CD14-positive monocyte (primary cell): ENCODE results near the gene CCND1. TPM values are rescaled to one million over a fixed set of nuclear protein-coding genes. Genes with fewer than 3 reads are reported as not detected.
A peak's percentile ranks its signal among the peaks of the same experiment; 100 is the strongest.

Experiments used
- DNase-seq, 3 donors: peaks; one replicate each; pipeline ENCODE4 v3.0.0-alpha.2; 2011 to 2022
- H2AFZ ChIP-seq: 2 replicates; pipeline ENCODE4 v1.6.0; 2012; ENCODE audit warnings: mild to moderate bottlenecking, low read depth, low read length, inconsistent platforms; ENCODE audit not compliant: insufficient read depth, poor library complexity, severe bottlenecking
- H3K27ac ChIP-seq, 2 donors: 1 replicate in 1 of 2; 2 replicates in 1 of 2; pipeline ENCODE4 v1.5.1; 2012 to 2013; ENCODE audit warnings: low read length in 2 of 2, control low read depth in 1 of 2, inconsistent platforms in 1 of 2, low read depth in 1 of 2, mild to moderate bottlenecking in 1 of 2
- H3K27me3 ChIP-seq, 2 donors: one replicate each; pipeline versions ENCODE4 v1.6.0 to v1.6.1; 2011 to 2013; ENCODE audit warnings: low read length in 2 of 2; ENCODE audit not compliant: control insufficient read depth in 2 of 2, insufficient read depth in 2 of 2
- H3K36me3 ChIP-seq, 2 donors: replicated peaks in 1 of 2; 1 replicate in 1 of 2; 2 replicates in 1 of 2; pipeline versions ENCODE4 v1.5.1 to v1.6.1; 2012 to 2013; ENCODE audit warnings: low read length in 2 of 2, control low read depth in 1 of 2, inconsistent platforms in 1 of 2, mild to moderate bottlenecking in 1 of 2; ENCODE audit not compliant: insufficient read depth in 2 of 2, control insufficient read depth in 1 of 2
- H3K4me1 ChIP-seq, 2 donors: 1 replicate in 1 of 2; 2 replicates in 1 of 2; pipeline versions ENCODE4 v1.5.1 to v1.6.1; 2012 to 2013; ENCODE audit warnings: low read length in 2 of 2, control low read depth in 1 of 2, inconsistent platforms in 1 of 2, mild to moderate bottlenecking in 1 of 2, moderate library complexity in 1 of 2; ENCODE audit not compliant: insufficient read depth in 2 of 2, control insufficient read depth in 1 of 2
- H3K4me2 ChIP-seq: replicated peaks from 2 replicates; pipeline ENCODE3; 2012; ENCODE audit warnings: low read length, moderate library complexity, mild to moderate bottlenecking; ENCODE audit not compliant: poor library complexity, severe bottlenecking; ENCODE audit errors: extremely low read depth
- H3K4me3 ChIP-seq, 3 experiments: fragments of 200-600 bp in 1 of 3; sonication (generic) in 1 of 3; replicated peaks in 1 of 3; 1 replicate in 2 of 3; 2 replicates in 1 of 3; pipeline ENCODE4 v1.5.1; 2011 to 2013; ENCODE audit warnings: low read length in 3 of 3, mild to moderate bottlenecking in 3 of 3, control low read depth in 2 of 3, low read depth in 2 of 3, inconsistent platforms in 1 of 3, moderate library complexity in 1 of 3
- H3K79me2 ChIP-seq: 2 replicates; pipeline ENCODE4 v1.6.0; 2012; ENCODE audit warnings: mild to moderate bottlenecking, control low read depth, inconsistent platforms, low read length, moderate library complexity; ENCODE audit not compliant: insufficient read depth
- H3K9ac ChIP-seq: 2 replicates; pipeline ENCODE4 v1.6.0; 2017; ENCODE audit warnings: low read length, mild to moderate bottlenecking; ENCODE audit not compliant: insufficient read depth, poor library complexity, severe bottlenecking
- H3K9me3 ChIP-seq, 2 donors: replicated peaks in 1 of 2; 1 replicate in 1 of 2; 2 replicates in 1 of 2; pipeline versions ENCODE4 v1.5.1 to v1.6.1; 2012 to 2013; ENCODE audit warnings: low read length in 2 of 2, control low read depth in 1 of 2; ENCODE audit not compliant: control insufficient read depth in 1 of 2, insufficient read depth in 1 of 2
- H4K20me1 ChIP-seq: 2 replicates; pipeline ENCODE4 v1.6.0; 2012; ENCODE audit warnings: mild to moderate bottlenecking, low read length, control low read depth, moderate library complexity; ENCODE audit not compliant: insufficient read depth
- H3K27ac Mint-ChIP-seq, 7 donors: one replicate each; pipeline ENCODE4 v1.8.0; 2020; ENCODE audit warnings: mild to moderate bottlenecking in 7 of 7, mixed read lengths in 7 of 7, moderate library complexity in 6 of 7, inconsistent platforms in 2 of 7
- H3K27me3 Mint-ChIP-seq, 3 donors: one replicate each; pipeline ENCODE4 v1.8.0; 2021 to 2022; ENCODE audit warnings: low read depth in 3 of 3, mild to moderate bottlenecking in 3 of 3, mixed read lengths in 3 of 3, moderate library complexity in 3 of 3, inconsistent platforms in 1 of 3
- H3K36me3 Mint-ChIP-seq, 2 donors: one replicate each; pipeline ENCODE4 v1.8.0; 2020; ENCODE audit warnings: mixed read lengths in 2 of 2, inconsistent platforms in 1 of 2, mild to moderate bottlenecking in 1 of 2
- H3K4me1 Mint-ChIP-seq: one replicate; pipeline ENCODE4 v1.8.0; 2020; ENCODE audit warnings: mild to moderate bottlenecking, mixed read lengths
- H3K4me3 Mint-ChIP-seq, 2 donors: one replicate each; pipeline ENCODE4 v1.8.0; 2020; ENCODE audit warnings: mild to moderate bottlenecking in 2 of 2, mixed read lengths in 2 of 2, moderate library complexity in 1 of 2
- H3K9me3 Mint-ChIP-seq, 7 donors: one replicate each; pipeline ENCODE4 v1.8.0; 2020 to 2022; ENCODE audit warnings: mixed read lengths in 7 of 7, mild to moderate bottlenecking in 6 of 7, moderate library complexity in 6 of 7, inconsistent platforms in 2 of 7
- WGBS: methylation state at CpG from one replicate; pipeline ENCODE4 v1.1.5; 2013; ENCODE audit warnings: missing lambda C conversion rate; ENCODE audit not compliant: insufficient coverage; 5-methylcytosine and 5-hydroxymethylcytosine counted together
- intact Hi-C, 2 donors: fragments of 100-400 bp; cut with micrococcal nuclease; formaldehyde crosslinking; loops; one replicate each; pipeline versions ENCODE4 v1.15.0 to v1.15.1; 2023
- polyA plus RNA-seq, 3 donors: library from polyadenylated mRNA; depleted of rRNA in 1 of 3; unstranded in 2 of 3; stranded (reverse) in 1 of 3; fragments of 300-500 nt in 2 of 3; fragments of >200 nt in 1 of 3; fragmentation: Illumina TruSeq in 2 of 3; gene quantifications; 1 replicate in 2 of 3; 2 replicates in 1 of 3; pipeline ENCODE4 v1.2.3, GENCODE V29; 2012 to 2021
- TF ChIP-seq, protein P1 (sequence below): fragments of 200-600 bp; IDR thresholded peaks from one replicate; pipeline ENCODE4 v1.8.0; 2022; ENCODE audit warnings: antibody characterized with exemption, mild to moderate bottlenecking

Gene CCND1
- polyA plus RNA-seq, 3 donors, result 0.01 TPM; not detected in 2

- DNase-seq, result no peak
- peak overlapping the region in 1 of 2 donors; percentile 87 for H3K4me3 Mint-ChIP-seq
- H3K36me3 Mint-ChIP-seq, result peaks cover 2 to 3% of the 10 kb centered on the region in 2 donors
These were observed 2.8 kb upstream of the CCND1 start for GRCh38 chr11:69637941-69638871.

More at GRCh38 chr11:69637941-69638871, 2.8 kb upstream of the CCND1 start:
- H4K20me1 ChIP-seq, result no peaks in the 10 kb centered on the region
- H3K27me3 ChIP-seq, result peaks cover 51 to 84% of the 10 kb centered on the region in 2 donors
- TF ChIP-seq, protein P1, sequence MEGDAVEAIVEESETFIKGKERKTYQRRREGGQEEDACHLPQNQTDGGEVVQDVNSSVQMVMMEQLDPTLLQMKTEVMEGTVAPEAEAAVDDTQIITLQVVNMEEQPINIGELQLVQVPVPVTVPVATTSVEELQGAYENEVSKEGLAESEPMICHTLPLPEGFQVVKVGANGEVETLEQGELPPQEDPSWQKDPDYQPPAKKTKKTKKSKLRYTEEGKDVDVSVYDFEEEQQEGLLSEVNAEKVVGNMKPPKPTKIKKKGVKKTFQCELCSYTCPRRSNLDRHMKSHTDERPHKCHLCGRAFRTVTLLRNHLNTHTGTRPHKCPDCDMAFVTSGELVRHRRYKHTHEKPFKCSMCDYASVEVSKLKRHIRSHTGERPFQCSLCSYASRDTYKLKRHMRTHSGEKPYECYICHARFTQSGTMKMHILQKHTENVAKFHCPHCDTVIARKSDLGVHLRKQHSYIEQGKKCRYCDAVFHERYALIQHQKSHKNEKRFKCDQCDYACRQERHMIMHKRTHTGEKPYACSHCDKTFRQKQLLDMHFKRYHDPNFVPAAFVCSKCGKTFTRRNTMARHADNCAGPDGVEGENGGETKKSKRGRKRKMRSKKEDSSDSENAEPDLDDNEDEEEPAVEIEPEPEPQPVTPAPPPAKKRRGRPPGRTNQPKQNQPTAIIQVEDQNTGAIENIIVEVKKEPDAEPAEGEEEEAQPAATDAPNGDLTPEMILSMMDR, result no peak
- no peak overlapping the region for H3K9ac ChIP-seq
- no peaks in the 10 kb centered on the region for H3K79me2 ChIP-seq
- H3K9me3 Mint-ChIP-seq, result peaks cover 0 to 27% (median 10%) of the 10 kb centered on the region in 7 donors
- peak overlapping the region; percentile 55 for H3K4me2 ChIP-seq
- 1% methylated on average over 70 of the region's 78 CpGs for WGBS
- H2AFZ ChIP-seq, result no peak overlapping the region
- H3K36me3 ChIP-seq, result no peaks in the 10 kb centered on the region
- no peak overlapping the region for H3K27ac Mint-ChIP-seq
- peaks cover 65 to 94% (median 78%) of the 10 kb centered on the region in 3 donors for H3K27me3 Mint-ChIP-seq
- peak overlapping the region in 1 of 3 experiments; percentile 34 for H3K4me3 ChIP-seq
- H3K4me1 Mint-ChIP-seq, result peaks cover 34% of the 10 kb centered on the region
- intact Hi-C loops, result no loop called here
- no peak overlapping the region for H3K27ac ChIP-seq
- H3K4me1 ChIP-seq, result peaks cover 46 to 58% of the 10 kb centered on the region in 2 donors
- H3K9me3 ChIP-seq, result peaks cover 0 to 22% of the 10 kb centered on the region in 2 donors
